Heart left ventricle (tissue), 16 donors: ENCODE data around the gene LRPPRC. TPM values are rescaled to one million over a fixed set of nuclear protein-coding genes. Genes with fewer than 3 reads are reported as not detected.
"Not testable (repeated sequence)": the region's sequence is repeated elsewhere in the genome, so short reads cannot be mapped to it uniquely, and the experiment has no call there.

Experiments
- ATAC-seq, 4 donors: fragments of 200-7000 bp; cut with Tn5 transposase; one replicate each; pipeline ENCODE4 v1.9.1; 2020 to 2022; ENCODE audit warnings: moderate library complexity in 4 of 4, mild to moderate bottlenecking in 3 of 4, moderate number of reproducible peaks in 1 of 4
- DNase-seq, 5 donors: peaks; one replicate each; pipeline ENCODE4 v3.0.0-alpha.2; 2020
- H3K27ac ChIP-seq, 12 donors: fragments of 200-600 bp; sonication (generic) in 4 of 12; one replicate each; pipeline versions ENCODE4 v1.5.0 to v1.8.0; 2016 to 2022; ENCODE audit warnings: mild to moderate bottlenecking in 2 of 12
- H3K27me3 ChIP-seq, 9 donors: fragments of 200-600 bp; sonication (generic) in 2 of 9; one replicate each; pipeline versions ENCODE4 v1.5.1 to v1.8.0; 2016 to 2022; ENCODE audit warnings: mild to moderate bottlenecking in 3 of 9
- H3K36me3 ChIP-seq, 9 donors: fragments of 200-600 bp; sonication (generic) in 2 of 9; one replicate each; pipeline versions ENCODE4 v1.5.0 to v1.8.0; 2018 to 2022; ENCODE audit warnings: mild to moderate bottlenecking in 2 of 9
- H3K4me1 ChIP-seq, 12 donors: fragments of 200-600 bp; sonication (generic) in 4 of 12; one replicate each; pipeline versions ENCODE4 v1.5.0 to v1.8.0; 2016 to 2022; ENCODE audit warnings: mild to moderate bottlenecking in 3 of 12
- H3K4me3 ChIP-seq, 12 donors: fragments of 200-600 bp; sonication (generic) in 4 of 12; one replicate each; pipeline versions ENCODE4 v1.5.0 to v1.8.0; 2017 to 2022; ENCODE audit warnings: mild to moderate bottlenecking in 9 of 12, moderate library complexity in 4 of 12
- H3K9me3 ChIP-seq, 12 donors: fragments of 200-600 bp; sonication (generic) in 4 of 12; one replicate each; pipeline versions ENCODE4 v1.5.0 to v1.8.0; 2016 to 2022; ENCODE audit warnings: mild to moderate bottlenecking in 1 of 12
- POLR2A ChIP-seq, 2 donors: fragments of 450-650 bp; IDR thresholded peaks; one replicate each; pipeline ENCODE4 v1.6.1; 2017; ENCODE audit warnings: antibody characterized with exemption in 2 of 2, mild to moderate bottlenecking in 2 of 2, moderate library complexity in 2 of 2
- WGBS, 4 donors: extraction: QIAGEN DNeasy Blood & Tissue Kit in 2 of 4; methylation state at CpG; one replicate each; pipeline versions ENCODE4 v1.1.5 to v1.1.7; 2013 to 2018; 5-methylcytosine and 5-hydroxymethylcytosine counted together
- intact Hi-C, 10 donors: fragments of 100-400 bp; cut with DNase I; formaldehyde crosslinking; loops; one replicate each; pipeline versions ENCODE4 v1.11.1 to v1.14.2; 2022
- polyA plus RNA-seq, 2 donors: library from polyadenylated mRNA; stranded (reverse); fragments of 200-250 nt; gene quantifications; one replicate each; pipeline ENCODE4 v1.2.3, GENCODE V29; 2013
- total RNA-seq, 9 donors: library from RNA; depleted of rRNA in 2 of 9; stranded (reverse); fragments of >200 nt in 2 of 9; fragmentation: NEBNext Ultra II Directional in 3 of 9; extraction: Animal tissue kit (Norgen Biotek cat#: 25700) in 3 of 9; gene quantifications; one replicate each; pipeline versions ENCODE4 v1.1.0 to v1.2.4, GENCODE V29; 2016 to 2023
- TF ChIP-seq, protein P1 (sequence below), 12 donors: fragments of 200-600 bp; sonication (generic) in 4 of 12; IDR thresholded peaks; one replicate each; pipeline versions ENCODE4 v1.5.0 to v1.8.0; 2018 to 2022; ENCODE audit warnings: antibody characterized with exemption in 12 of 12, mild to moderate bottlenecking in 5 of 12
- donor health status: ischemic (EF 13 %, LVEDD 7.1; RV severe dilation, severe dysfunction).
- donor health status: healthy with polysubstance abuse.
- donor health status: DM: no; HTN: yes; CAD: no.
- donor health status: DM: no; HTN: no; CAD: no.
- donor health status: ischemic (EF 25% LVEDD 6.9; RV normal size, moderate dysfunction).
- donor health status: ischemic (EF 25% LVEDD 5.7; RV mildly dilated, moderate dysfunction).
- donor health status: healthy.
- donor health status: DM: yes; HTN: yes; CAD: no.
- donor health status: ischemic (EF 35%, LVEDD 5.7; RV mildly dilated, moderate dysfunction).
- donor health status: nonischemic (EF 11% LVEDD 7.7; RV severe dilation, severe dysfunction).
- donor health status: DM: yes; HTN: yes; CAD: no.
- donor health status: PGD.
- donor health status: ischemic (EF 29% LVEDD 5.4; RV normal size, mild dysfunction).
- donor health status: nonischemic (EF 23%, LVEDD 6.1; RV moderate dilation, normal function).

Gene LRPPRC
- total and polyA plus RNA-seq, 11 donors: 23.2 to 117 (median 88.0) TPM

DNA sequence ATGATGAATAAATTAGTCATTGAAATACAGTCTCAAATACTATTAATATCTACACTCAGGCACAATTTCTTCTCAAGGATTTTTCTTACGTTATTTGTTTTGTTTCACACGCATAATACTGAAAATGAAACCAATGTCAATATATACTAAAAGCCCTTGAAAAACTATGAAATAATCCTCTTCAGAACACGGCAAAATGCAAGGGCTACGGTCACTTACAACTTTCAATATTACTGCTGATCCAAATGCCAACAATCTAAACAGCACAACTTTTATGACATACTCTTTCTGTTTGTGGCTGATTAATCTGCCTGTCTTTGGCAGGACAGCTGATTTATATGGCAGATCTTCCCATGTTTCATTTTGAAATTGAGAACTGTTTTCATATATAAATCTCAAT, 68.3 kb downstream of the LRPPRC start:
- Histone ChIP-seq H3K4me1 (no peaks in the 10 kb centered on the region), H3K27me3 (no peaks in the 10 kb centered on the region), H3K27ac (no peak overlapping the region), H3K4me3 (no peak overlapping the region), H3K9me3 (no peaks in the 10 kb centered on the region), H3K36me3 (peaks cover 0 to 96% (median 72%) of the 10 kb centered on the region in 9 donors)
- no peak for ATAC-seq
- 95 to 99% (median 96%) methylated on average over 4 of the region's 4 CpGs for WGBS, 4 donors
- intact Hi-C loops: no loop called here
- no peak for TF ChIP-seq POLR2A (IDR thresholded peaks at IDR 0.05)
- TF ChIP-seq, protein P1, sequence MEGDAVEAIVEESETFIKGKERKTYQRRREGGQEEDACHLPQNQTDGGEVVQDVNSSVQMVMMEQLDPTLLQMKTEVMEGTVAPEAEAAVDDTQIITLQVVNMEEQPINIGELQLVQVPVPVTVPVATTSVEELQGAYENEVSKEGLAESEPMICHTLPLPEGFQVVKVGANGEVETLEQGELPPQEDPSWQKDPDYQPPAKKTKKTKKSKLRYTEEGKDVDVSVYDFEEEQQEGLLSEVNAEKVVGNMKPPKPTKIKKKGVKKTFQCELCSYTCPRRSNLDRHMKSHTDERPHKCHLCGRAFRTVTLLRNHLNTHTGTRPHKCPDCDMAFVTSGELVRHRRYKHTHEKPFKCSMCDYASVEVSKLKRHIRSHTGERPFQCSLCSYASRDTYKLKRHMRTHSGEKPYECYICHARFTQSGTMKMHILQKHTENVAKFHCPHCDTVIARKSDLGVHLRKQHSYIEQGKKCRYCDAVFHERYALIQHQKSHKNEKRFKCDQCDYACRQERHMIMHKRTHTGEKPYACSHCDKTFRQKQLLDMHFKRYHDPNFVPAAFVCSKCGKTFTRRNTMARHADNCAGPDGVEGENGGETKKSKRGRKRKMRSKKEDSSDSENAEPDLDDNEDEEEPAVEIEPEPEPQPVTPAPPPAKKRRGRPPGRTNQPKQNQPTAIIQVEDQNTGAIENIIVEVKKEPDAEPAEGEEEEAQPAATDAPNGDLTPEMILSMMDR (IDR thresholded peaks at IDR 0.05): no peak
- no peak for DNase-seq

DNA sequence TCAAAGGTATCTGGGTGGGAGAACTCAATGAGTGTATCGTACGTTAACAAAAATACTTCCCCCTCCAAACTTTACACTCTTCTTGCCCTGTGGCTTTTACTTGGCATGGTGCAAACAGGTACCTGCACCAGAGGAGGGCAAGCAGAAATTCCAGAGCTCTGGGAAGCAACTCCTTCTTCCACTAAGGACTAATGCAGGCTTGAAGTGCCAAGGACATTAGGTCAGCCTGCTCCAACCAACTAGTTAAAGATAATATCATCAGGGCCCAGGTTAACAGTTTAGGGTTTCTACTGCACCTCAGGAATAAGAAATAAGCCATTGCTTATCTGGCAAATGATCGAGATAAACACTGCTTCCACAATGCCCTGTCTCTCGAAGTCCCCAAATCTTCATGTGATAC, 70.4 kb downstream of the LRPPRC start:
- no peaks in the 10 kb centered on the region for H3K27me3 ChIP-seq
- ATAC-seq (no peak), DNase-seq (no peak)
- H3K4me3 ChIP-seq: no peak overlapping the region
- peaks cover 0 to 96% (median 75%) of the 10 kb centered on the region in 9 donors for H3K36me3 ChIP-seq
- intact Hi-C loops: no loop called here
- no peaks in the 10 kb centered on the region for H3K4me1 ChIP-seq
- WGBS, 4 donors: 90 to 91% (median 90%) methylated on average over 4 of the region's 4 CpGs
- no peaks in the 10 kb centered on the region for H3K9me3 ChIP-seq
- no peak overlapping the region for H3K27ac ChIP-seq
- TF ChIP-seq, protein P1 (IDR thresholded peaks at IDR 0.05): no peak
- no peak for TF ChIP-seq POLR2A (IDR thresholded peaks at IDR 0.05)

DNA sequence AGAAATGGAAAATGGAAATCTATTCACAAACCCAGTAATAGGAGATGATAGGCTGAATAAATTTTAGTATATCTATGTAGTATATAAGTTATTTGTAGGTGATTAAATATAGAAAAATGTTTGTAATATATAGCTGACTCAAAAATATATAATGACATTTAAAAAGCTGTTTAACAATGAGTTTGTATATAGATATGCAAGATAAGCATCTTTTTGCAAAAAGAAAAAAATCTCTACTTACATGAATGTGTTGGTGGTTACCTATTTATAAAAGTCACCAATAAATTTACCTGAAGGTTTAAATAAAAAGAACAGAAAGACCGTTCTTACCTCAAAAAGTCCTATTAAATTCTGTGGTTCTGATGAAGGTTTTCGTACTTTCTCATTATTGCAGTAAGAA, 71.3 kb downstream of the LRPPRC start:
- Histone ChIP-seq H3K4me3 (no peak overlapping the region), H3K36me3 (peaks cover 0 to 95% (median 77%) of the 10 kb centered on the region in 9 donors), H3K27ac (no peak overlapping the region), H3K27me3 (no peaks in the 10 kb centered on the region), H3K4me1 (no peaks in the 10 kb centered on the region), H3K9me3 (no peaks in the 10 kb centered on the region)
- ATAC-seq: no peak
- intact Hi-C loops: no loop called here
- no peak for TF ChIP-seq POLR2A (IDR thresholded peaks at IDR 0.05)
- TF ChIP-seq, protein P1 (IDR thresholded peaks at IDR 0.05): no peak
- no peak for DNase-seq
- 95 to 99% (median 98%) methylated on average over 2 of the region's 2 CpGs for WGBS, 4 donors

GRCh38 chr2:43911136-43911790, 84.5 kb downstream of the LRPPRC start:
- not testable (repeated sequence) for H3K4me1 ChIP-seq, DNase-seq, H3K27me3 ChIP-seq, H3K4me3 ChIP-seq, ATAC-seq, H3K27ac ChIP-seq, H3K9me3 ChIP-seq
- 96 to 97% (median 97%) methylated on average over 8 of the region's 8 CpGs for WGBS, 4 donors
- intact Hi-C loops: loop anchor here in 1 of 10 donors (10.0 kb wide), 1 partner anchor 64 kb away; no protein-coding TSS in a partner anchor
- H3K36me3 ChIP-seq: peaks cover 0 to 87% (median 68%) of the 10 kb centered on the region in 9 donors
